Peyer's patch (tissue), 4 donors: ENCODE data around the gene ETF1.

Experiments used
- POLR2A ChIP-seq, 2 donors: fragments of 450-650 bp; IDR thresholded peaks; one replicate each; pipeline ENCODE4 v1.5.1; 2017; ENCODE audit warnings: antibody characterized with exemption in 2 of 2, mild to moderate bottlenecking in 2 of 2, moderate library complexity in 2 of 2
- TF ChIP-seq, protein P1 (sequence below), 6 experiments: fragments of 450-650 bp in 4 of 6; fragments of 200-600 bp in 2 of 6; sonication (generic) in 1 of 6; IDR thresholded peaks; one replicate each; pipeline ENCODE4 v1.5.1; 2017 to 2019; ENCODE audit warnings: antibody characterized with exemption in 6 of 6, mild to moderate bottlenecking in 3 of 6, moderate library complexity in 1 of 6

DNA sequence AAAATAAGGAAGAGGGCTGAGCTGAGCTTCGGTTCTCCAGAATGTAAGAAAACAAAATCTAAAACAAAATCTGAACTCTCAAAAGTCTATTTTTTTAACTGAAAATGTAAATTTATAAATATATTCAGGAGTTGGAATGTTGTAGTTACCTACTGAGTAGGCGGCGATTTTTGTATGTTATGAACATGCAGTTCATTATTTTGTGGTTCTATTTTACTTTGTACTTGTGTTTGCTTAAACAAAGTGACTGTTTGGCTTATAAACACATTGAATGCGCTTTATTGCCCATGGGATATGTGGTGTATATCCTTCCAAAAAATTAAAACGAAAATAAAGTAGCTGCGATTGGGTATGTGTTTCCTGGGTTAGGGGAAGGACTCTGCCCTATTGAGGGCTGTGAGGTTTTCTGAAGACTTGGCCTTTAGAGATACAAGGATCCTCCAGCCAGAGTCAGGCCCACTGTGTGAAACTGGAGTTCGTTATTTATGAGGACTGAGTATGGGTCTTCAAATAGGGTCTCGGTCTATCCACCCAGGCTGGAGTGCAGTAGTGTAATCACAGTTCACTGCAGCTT lies 74.0 kb downstream of the ETF1 start:
- TF ChIP-seq, protein P1, sequence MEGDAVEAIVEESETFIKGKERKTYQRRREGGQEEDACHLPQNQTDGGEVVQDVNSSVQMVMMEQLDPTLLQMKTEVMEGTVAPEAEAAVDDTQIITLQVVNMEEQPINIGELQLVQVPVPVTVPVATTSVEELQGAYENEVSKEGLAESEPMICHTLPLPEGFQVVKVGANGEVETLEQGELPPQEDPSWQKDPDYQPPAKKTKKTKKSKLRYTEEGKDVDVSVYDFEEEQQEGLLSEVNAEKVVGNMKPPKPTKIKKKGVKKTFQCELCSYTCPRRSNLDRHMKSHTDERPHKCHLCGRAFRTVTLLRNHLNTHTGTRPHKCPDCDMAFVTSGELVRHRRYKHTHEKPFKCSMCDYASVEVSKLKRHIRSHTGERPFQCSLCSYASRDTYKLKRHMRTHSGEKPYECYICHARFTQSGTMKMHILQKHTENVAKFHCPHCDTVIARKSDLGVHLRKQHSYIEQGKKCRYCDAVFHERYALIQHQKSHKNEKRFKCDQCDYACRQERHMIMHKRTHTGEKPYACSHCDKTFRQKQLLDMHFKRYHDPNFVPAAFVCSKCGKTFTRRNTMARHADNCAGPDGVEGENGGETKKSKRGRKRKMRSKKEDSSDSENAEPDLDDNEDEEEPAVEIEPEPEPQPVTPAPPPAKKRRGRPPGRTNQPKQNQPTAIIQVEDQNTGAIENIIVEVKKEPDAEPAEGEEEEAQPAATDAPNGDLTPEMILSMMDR (IDR thresholded peaks at IDR 0.05): no peak
- TF ChIP-seq POLR2A (IDR thresholded peaks at IDR 0.05): peak in 1 of 2 donors; percentile 11
